GM19240 (cell line): ENCODE results near the gene C12orf42.

Experiments
- DNase-seq: peaks from one replicate; pipeline ENCODE4 v3.0.0; 2011; ENCODE audit warnings: low spot score; ENCODE audit not compliant: insufficient read length

The C12orf42 gene

GRCh38 chr12:103269946-103270345 lies 225.8 kb downstream of the C12orf42 start:
- no peak for DNase-seq

- no peak for DNase-seq
Measured at GRCh38 chr12:103268831-103269514, 226.8 kb downstream of the C12orf42 start.

GRCh38 chr12:103257763-103258162 lies 238.0 kb downstream of the C12orf42 start:
- no peak for DNase-seq
